Transverse colon (tissue), 3 donors: Measurements from ENCODE around the gene MAGI2.

Experiments used
- EP300 ChIP-seq: sonication (generic); formaldehyde crosslinking; IDR thresholded peaks from one replicate; pipeline ENCODE4 v1.6.1; 2017; ENCODE audit warnings: antibody characterized with exemption, low read depth
- POLR2A ChIP-seq: fragments of 450-650 bp; IDR thresholded peaks from one replicate; pipeline ENCODE4 v1.6.1; 2016; ENCODE audit warnings: antibody characterized with exemption, mild to moderate bottlenecking, moderate library complexity
- TF ChIP-seq, protein P1 (sequence below), 5 experiments: fragments of 200-600 bp in 3 of 5; fragments of 450-650 bp in 2 of 5; sonication (generic) in 3 of 5; IDR thresholded peaks; 1 replicate in 2 of 5; 2 replicates in 3 of 5; pipeline ENCODE4 v1.5.1; 2016 to 2017; ENCODE audit warnings: antibody characterized with exemption in 5 of 5, inconsistent platforms in 3 of 5, mild to moderate bottlenecking in 2 of 5, moderate library complexity in 1 of 5

DNA sequence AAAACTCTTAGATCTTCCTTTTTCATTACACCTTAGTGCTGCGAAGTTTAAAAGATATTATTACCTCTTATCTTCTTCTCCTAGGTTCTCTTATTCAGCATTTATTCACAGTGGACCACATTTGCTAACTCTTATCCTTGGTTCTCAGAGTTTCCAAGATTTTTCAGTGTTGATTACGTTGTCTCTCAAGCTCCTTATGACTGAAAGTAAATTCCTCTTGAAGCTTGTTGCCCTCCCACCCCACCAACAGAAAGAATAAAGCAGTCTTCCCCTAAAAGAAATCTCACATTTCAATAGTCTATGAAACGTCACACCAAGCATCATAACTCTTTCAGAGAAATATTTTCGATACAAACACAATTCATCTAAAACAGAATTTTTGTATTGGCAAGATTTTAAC is 362.5 kb downstream of the MAGI2 start:
- TF ChIP-seq, protein P1, sequence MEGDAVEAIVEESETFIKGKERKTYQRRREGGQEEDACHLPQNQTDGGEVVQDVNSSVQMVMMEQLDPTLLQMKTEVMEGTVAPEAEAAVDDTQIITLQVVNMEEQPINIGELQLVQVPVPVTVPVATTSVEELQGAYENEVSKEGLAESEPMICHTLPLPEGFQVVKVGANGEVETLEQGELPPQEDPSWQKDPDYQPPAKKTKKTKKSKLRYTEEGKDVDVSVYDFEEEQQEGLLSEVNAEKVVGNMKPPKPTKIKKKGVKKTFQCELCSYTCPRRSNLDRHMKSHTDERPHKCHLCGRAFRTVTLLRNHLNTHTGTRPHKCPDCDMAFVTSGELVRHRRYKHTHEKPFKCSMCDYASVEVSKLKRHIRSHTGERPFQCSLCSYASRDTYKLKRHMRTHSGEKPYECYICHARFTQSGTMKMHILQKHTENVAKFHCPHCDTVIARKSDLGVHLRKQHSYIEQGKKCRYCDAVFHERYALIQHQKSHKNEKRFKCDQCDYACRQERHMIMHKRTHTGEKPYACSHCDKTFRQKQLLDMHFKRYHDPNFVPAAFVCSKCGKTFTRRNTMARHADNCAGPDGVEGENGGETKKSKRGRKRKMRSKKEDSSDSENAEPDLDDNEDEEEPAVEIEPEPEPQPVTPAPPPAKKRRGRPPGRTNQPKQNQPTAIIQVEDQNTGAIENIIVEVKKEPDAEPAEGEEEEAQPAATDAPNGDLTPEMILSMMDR (IDR thresholded peaks at IDR 0.05), result no peak
- TF ChIP-seq EP300 (no peak), POLR2A (no peak)
